ENCODE results near the gene DGKE.

The DGKE gene

GRCh38 chr17:56913353-56913866, 79.5 kb downstream of the DGKE start:
- Histone ChIP-seq H3K27ac (ENCODE audit: low read length) (peak overlapping the region; percentile 71), H3K27me3 (ENCODE audit: control insufficient read depth in 1 of 2, insufficient read depth in 2 of 2, low read length in 2 of 2) (no peaks in the 10 kb centered on the region), H3K36me3 (ENCODE audit: control insufficient read depth in 2 of 2, insufficient read depth in 2 of 2, low read length in 2 of 2) (peaks cover 0 to 1% of the 10 kb centered on the region in 2 donors), H3K9ac (ENCODE audit: low read length in 2 of 2) (peak overlapping the region; percentile 74 to 78), H3K4me1 (ENCODE audit: control insufficient read depth, insufficient read depth, low read length) (peaks cover 37% of the 10 kb centered on the region), H3K4me3 (ENCODE audit: low read length in 2 of 2) (peak overlapping the region; percentile 73 to 98), H3K9me3 (ENCODE audit: control insufficient read depth in 2 of 2, low read length in 2 of 2) (no peaks in the 10 kb centered on the region)

GRCh38 chr17:56913867-56914580, 80.1 kb downstream of the DGKE start, which contains the start of gene TRIM25:
Gene TRIM25 (minus strand): TSS chr17:56914049. CDS start chr17:56913988, 61 bp downstream.
- Histone ChIP-seq H3K9me3 (ENCODE audit: control insufficient read depth in 2 of 2, low read length in 2 of 2) (no peaks in the 10 kb centered on the region), H3K4me1 (ENCODE audit: control insufficient read depth, insufficient read depth, low read length) (peaks cover 36% of the 10 kb centered on the region), H3K36me3 (ENCODE audit: control insufficient read depth in 2 of 2, insufficient read depth in 2 of 2, low read length in 2 of 2) (no peaks in the 10 kb centered on the region), H3K4me3 (ENCODE audit: low read length in 2 of 2) (peak within 1 kb of the TSS; percentile 73 to 98), H3K27me3 (ENCODE audit: control insufficient read depth in 1 of 2, insufficient read depth in 2 of 2, low read length in 2 of 2) (no peaks in the 10 kb centered on the region), H3K9ac (ENCODE audit: low read length in 2 of 2) (peak within 1 kb of the TSS; percentile 78 to 84), H3K27ac (ENCODE audit: low read length) (peak within 1 kb of the TSS; percentile 71)

GRCh38 chr17:56914581-56915273, 80.8 kb downstream of the DGKE start:
- H3K27me3 ChIP-seq (ENCODE audit: control insufficient read depth in 1 of 2, insufficient read depth in 2 of 2, low read length in 2 of 2), result no peaks in the 10 kb centered on the region
- H3K36me3 ChIP-seq (ENCODE audit: control insufficient read depth in 2 of 2, insufficient read depth in 2 of 2, low read length in 2 of 2), result no peaks in the 10 kb centered on the region
- H3K9ac ChIP-seq (ENCODE audit: low read length in 2 of 2), result peak overlapping the region; percentile 78 to 84
- peaks cover 36% of the 10 kb centered on the region for H3K4me1 ChIP-seq (ENCODE audit: control insufficient read depth, insufficient read depth, low read length)
- peak overlapping the region; percentile 73 to 98 for H3K4me3 ChIP-seq (ENCODE audit: low read length in 2 of 2)
- peak overlapping the region; percentile 71 for H3K27ac ChIP-seq (ENCODE audit: low read length)
- no peaks in the 10 kb centered on the region for H3K9me3 ChIP-seq (ENCODE audit: control insufficient read depth in 2 of 2, low read length in 2 of 2)

GRCh38 chr17:56917559-56918296, 83.8 kb downstream of the DGKE start:
- Histone ChIP-seq H3K4me1 (ENCODE audit: control insufficient read depth, insufficient read depth, low read length) (peaks cover 19% of the 10 kb centered on the region), H3K9me3 (ENCODE audit: control insufficient read depth in 2 of 2, low read length in 2 of 2) (no peaks in the 10 kb centered on the region), H3K9ac (ENCODE audit: low read length in 2 of 2) (no peak overlapping the region), H3K27ac (ENCODE audit: low read length) (no peak overlapping the region), H3K27me3 (ENCODE audit: control insufficient read depth in 1 of 2, insufficient read depth in 2 of 2, low read length in 2 of 2) (no peaks in the 10 kb centered on the region), H3K4me3 (ENCODE audit: low read length in 2 of 2) (no peak overlapping the region), H3K36me3 (ENCODE audit: control insufficient read depth in 2 of 2, insufficient read depth in 2 of 2, low read length in 2 of 2) (no peaks in the 10 kb centered on the region)

- H3K27me3 ChIP-seq (ENCODE audit: control insufficient read depth in 1 of 2, insufficient read depth in 2 of 2, low read length in 2 of 2), result no peaks in the 10 kb centered on the region
- no peak overlapping the region for H3K4me3 ChIP-seq (ENCODE audit: low read length in 2 of 2)
- H3K36me3 ChIP-seq (ENCODE audit: control insufficient read depth in 2 of 2, insufficient read depth in 2 of 2, low read length in 2 of 2), result no peaks in the 10 kb centered on the region
- peaks cover 11% of the 10 kb centered on the region for H3K4me1 ChIP-seq (ENCODE audit: control insufficient read depth, insufficient read depth, low read length)
- H3K9ac ChIP-seq (ENCODE audit: low read length in 2 of 2), result no peak overlapping the region
- no peak overlapping the region for H3K27ac ChIP-seq (ENCODE audit: low read length)
- H3K9me3 ChIP-seq (ENCODE audit: control insufficient read depth in 2 of 2, low read length in 2 of 2), result no peaks in the 10 kb centered on the region
These were observed 85.0 kb downstream of the DGKE start for GRCh38 chr17:56918916-56919315.
